ENCODE results near the gene PBXIP1. TPM values are rescaled to one million over a fixed set of nuclear protein-coding genes. Genes with fewer than 3 reads are reported as not detected.

The PBXIP1 gene
- total and polyA plus RNA-seq, 2 of the 13 experiments (the other 11 are each of a cell fraction or from before 2014, with no cell fraction given): 16.3 to 31.9 TPM

DNA sequence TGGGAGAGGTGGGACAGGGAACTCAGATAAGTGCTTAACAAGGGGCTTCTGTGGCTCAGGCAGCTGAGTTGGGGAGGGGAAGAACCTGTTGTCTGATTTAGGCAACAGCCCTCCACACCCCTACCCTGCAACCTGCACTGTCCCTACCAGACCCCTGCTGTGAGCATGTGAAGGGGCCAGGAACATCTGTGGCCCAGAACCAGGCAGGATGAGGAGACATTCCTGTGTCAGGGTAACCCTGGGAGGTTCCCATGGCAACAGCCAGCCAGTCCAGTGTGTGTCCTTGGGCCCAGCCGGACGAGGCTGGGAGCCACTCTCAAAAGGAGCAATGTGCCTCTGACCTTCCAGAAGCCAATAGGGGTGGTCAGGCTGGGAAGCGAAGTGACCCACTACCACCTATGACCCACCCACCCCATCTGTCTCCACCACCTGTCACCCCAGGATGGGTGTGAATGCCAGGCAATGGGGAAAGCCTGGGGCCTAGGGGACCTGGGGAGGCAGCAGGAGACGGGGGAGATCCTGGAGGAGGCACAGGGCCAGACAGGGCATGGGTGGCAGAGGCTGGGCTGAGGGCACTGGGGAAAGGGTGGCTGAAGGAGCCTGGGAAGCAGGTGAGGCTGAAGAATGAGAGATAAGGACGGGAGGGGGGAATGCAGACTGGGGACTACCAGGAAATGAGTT, 14.4 kb downstream of the PBXIP1 start (continued):
- TF ChIP-seq, protein P1, sequence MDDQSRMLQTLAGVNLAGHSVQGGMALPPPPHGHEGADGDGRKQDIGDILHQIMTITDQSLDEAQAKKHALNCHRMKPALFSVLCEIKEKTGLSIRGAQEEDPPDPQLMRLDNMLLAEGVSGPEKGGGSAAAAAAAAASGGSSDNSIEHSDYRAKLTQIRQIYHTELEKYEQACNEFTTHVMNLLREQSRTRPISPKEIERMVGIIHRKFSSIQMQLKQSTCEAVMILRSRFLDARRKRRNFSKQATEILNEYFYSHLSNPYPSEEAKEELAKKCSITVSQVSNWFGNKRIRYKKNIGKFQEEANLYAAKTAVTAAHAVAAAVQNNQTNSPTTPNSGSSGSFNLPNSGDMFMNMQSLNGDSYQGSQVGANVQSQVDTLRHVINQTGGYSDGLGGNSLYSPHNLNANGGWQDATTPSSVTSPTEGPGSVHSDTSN (CRISPR knock-in tag; IDR thresholded peaks at IDR 0.05; ENCODE audit: borderline replicate concordance): no peak
- TF ChIP-seq, protein P2, sequence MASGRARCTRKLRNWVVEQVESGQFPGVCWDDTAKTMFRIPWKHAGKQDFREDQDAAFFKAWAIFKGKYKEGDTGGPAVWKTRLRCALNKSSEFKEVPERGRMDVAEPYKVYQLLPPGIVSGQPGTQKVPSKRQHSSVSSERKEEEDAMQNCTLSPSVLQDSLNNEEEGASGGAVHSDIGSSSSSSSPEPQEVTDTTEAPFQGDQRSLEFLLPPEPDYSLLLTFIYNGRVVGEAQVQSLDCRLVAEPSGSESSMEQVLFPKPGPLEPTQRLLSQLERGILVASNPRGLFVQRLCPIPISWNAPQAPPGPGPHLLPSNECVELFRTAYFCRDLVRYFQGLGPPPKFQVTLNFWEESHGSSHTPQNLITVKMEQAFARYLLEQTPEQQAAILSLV (CRISPR knock-in tag; IDR thresholded peaks at IDR 0.05; ENCODE audit: borderline replicate concordance): no peak
- TF ChIP-seq, protein P3, sequence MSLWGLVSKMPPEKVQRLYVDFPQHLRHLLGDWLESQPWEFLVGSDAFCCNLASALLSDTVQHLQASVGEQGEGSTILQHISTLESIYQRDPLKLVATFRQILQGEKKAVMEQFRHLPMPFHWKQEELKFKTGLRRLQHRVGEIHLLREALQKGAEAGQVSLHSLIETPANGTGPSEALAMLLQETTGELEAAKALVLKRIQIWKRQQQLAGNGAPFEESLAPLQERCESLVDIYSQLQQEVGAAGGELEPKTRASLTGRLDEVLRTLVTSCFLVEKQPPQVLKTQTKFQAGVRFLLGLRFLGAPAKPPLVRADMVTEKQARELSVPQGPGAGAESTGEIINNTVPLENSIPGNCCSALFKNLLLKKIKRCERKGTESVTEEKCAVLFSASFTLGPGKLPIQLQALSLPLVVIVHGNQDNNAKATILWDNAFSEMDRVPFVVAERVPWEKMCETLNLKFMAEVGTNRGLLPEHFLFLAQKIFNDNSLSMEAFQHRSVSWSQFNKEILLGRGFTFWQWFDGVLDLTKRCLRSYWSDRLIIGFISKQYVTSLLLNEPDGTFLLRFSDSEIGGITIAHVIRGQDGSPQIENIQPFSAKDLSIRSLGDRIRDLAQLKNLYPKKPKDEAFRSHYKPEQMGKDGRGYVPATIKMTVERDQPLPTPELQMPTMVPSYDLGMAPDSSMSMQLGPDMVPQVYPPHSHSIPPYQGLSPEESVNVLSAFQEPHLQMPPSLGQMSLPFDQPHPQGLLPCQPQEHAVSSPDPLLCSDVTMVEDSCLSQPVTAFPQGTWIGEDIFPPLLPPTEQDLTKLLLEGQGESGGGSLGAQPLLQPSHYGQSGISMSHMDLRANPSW (CRISPR knock-in tag; IDR thresholded peaks at IDR 0.05; ENCODE audit: borderline replicate concordance): no peak
- TF ChIP-seq HHEX (CRISPR knock-in tag; IDR thresholded peaks at IDR 0.05): no peak
- no peak for TF ChIP-seq ZNF24 (IDR thresholded peaks at IDR 0.05)
- TF ChIP-seq, protein P4, sequence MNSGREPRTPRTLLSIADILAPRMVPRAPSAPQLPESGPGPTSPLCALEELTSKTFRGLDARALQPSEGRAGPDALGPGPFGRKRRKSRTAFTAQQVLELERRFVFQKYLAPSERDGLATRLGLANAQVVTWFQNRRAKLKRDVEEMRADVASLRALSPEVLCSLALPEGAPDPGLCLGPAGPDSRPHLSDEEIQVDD (CRISPR knock-in tag; IDR thresholded peaks at IDR 0.05; ENCODE audit: borderline replicate concordance): no peak
- no peak for TF ChIP-seq EZH2 (conservative IDR thresholded peaks at IDR 0.05; ENCODE audit: low read depth, low read length)
- TF ChIP-seq ZNF781 (CRISPR knock-in tag; IDR thresholded peaks at IDR 0.05; ENCODE audit: borderline replicate concordance, not compliant biosample characterization): no peak
- TF ChIP-seq, protein P5, sequence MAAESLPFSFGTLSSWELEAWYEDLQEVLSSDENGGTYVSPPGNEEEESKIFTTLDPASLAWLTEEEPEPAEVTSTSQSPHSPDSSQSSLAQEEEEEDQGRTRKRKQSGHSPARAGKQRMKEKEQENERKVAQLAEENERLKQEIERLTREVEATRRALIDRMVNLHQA (CRISPR knock-in tag; IDR thresholded peaks at IDR 0.05): no peak
- no peak for TF ChIP-seq ADNP (CRISPR knock-in tag; IDR thresholded peaks at IDR 0.05)
- no peak for TF ChIP-seq ZNF878 (CRISPR knock-in tag; IDR thresholded peaks at IDR 0.05)
- no peak for TF ChIP-seq ZNF274 (CRISPR knock-in tag; IDR thresholded peaks at IDR 0.05)
- no peak for TF ChIP-seq POGZ (CRISPR knock-in tag; IDR thresholded peaks at IDR 0.05)
- TF ChIP-seq ZNF7 (CRISPR knock-in tag; IDR thresholded peaks at IDR 0.05): no peak
- TF ChIP-seq ZNF782 (CRISPR knock-in tag; IDR thresholded peaks at IDR 0.05; ENCODE audit: borderline replicate concordance): no peak
- no peak for TF ChIP-seq TCF7L2 (IDR thresholded peaks at IDR 0.05; ENCODE audit: low read depth, low read length)
- TF ChIP-seq, protein P6, sequence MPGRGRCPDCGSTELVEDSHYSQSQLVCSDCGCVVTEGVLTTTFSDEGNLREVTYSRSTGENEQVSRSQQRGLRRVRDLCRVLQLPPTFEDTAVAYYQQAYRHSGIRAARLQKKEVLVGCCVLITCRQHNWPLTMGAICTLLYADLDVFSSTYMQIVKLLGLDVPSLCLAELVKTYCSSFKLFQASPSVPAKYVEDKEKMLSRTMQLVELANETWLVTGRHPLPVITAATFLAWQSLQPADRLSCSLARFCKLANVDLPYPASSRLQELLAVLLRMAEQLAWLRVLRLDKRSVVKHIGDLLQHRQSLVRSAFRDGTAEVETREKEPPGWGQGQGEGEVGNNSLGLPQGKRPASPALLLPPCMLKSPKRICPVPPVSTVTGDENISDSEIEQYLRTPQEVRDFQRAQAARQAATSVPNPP (CRISPR knock-in tag; IDR thresholded peaks at IDR 0.05): no peak
- TF ChIP-seq TOE1 (CRISPR knock-in tag; IDR thresholded peaks at IDR 0.05): no peak
- TF ChIP-seq, protein P7, sequence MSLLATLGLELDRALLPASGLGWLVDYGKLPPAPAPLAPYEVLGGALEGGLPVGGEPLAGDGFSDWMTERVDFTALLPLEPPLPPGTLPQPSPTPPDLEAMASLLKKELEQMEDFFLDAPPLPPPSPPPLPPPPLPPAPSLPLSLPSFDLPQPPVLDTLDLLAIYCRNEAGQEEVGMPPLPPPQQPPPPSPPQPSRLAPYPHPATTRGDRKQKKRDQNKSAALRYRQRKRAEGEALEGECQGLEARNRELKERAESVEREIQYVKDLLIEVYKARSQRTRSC (CRISPR knock-in tag; IDR thresholded peaks at IDR 0.05; ENCODE audit: low read depth): no peak
- no peak for TF ChIP-seq PHF20 (CRISPR knock-in tag; IDR thresholded peaks at IDR 0.05)
- no peak for TF ChIP-seq CREB1 (IDR thresholded peaks at IDR 0.05)
- TF ChIP-seq CREB1 (CRISPR knock-in tag; IDR thresholded peaks at IDR 0.05): no peak
- TF ChIP-seq ZNF720 (CRISPR knock-in tag; IDR thresholded peaks at IDR 0.05): no peak
- no peak for TF ChIP-seq ZNF674 (CRISPR knock-in tag; IDR thresholded peaks at IDR 0.05; ENCODE audit: low read depth)
